Measurements from ENCODE around the gene EDN2. TPM values are rescaled to one million over a fixed set of nuclear protein-coding genes. Genes with fewer than 3 reads are reported as not detected.

EDN2 gene
- total and polyA plus RNA-seq, 2 donors (not counting 1 experiment from before 2014, with no cell fraction given): not detected

DNA sequence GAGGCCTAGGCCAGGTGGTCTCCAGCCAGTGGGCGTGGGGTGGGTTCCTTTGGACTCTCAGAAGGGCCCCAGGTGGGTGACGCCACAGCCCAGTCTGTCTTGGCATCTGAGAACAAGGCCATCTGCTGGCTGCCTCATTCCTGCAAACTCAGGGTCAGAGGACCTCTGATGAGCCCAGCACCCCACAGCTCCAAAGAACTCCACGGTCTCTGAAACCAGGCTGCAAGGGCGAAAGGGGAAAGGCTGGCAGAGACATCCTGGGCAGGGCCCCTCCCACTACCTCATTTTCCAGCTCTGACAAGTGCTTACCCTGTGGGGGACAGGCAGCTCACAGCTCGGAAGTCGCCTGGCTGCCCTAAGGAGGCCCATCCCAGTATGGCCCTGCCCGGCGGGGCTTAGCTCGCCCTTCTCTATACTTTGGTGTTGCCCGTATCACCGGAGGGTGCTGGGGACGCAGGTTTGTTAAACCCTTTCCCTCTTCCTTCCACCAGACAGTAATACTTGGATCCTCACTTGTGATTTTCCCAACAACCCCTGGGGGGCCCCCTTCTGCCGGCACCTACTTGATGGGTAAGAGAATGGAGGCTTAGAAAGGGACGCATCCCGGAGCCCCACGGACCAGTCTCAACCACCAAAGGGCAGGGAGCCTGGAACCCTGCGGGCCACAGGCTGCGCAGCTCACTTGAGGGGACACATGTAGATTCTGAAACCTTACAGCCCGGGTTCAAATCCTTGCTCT is 10.9 kb upstream of the EDN2 start:
- H3K9ac ChIP-seq (ENCODE audit: low read length): peak overlapping the region; percentile 32
- H3K9me3 ChIP-seq (ENCODE audit: control extremely low read depth in 1 of 3, control insufficient read depth in 2 of 3, insufficient read depth in 1 of 3, low read length in 2 of 3): no peaks in the 10 kb centered on the region
- ATAC-seq (ENCODE audit: low read depth) (no peak), DNase-seq (no peak)
- peak overlapping the region; percentile 46 for H2AFZ ChIP-seq (ENCODE audit: insufficient read depth, low read depth, low read length, poor library complexity, severe bottlenecking)
- no peaks in the 10 kb centered on the region for H4K20me1 ChIP-seq (ENCODE audit: control insufficient read depth, insufficient read depth, low read length, poor library complexity, severe bottlenecking)
- H3K79me2 ChIP-seq (ENCODE audit: control insufficient read depth, insufficient read depth, low read length): no peaks in the 10 kb centered on the region
- Mint-ChIP-seq H3K27me3 (peaks cover 29% of the 10 kb centered on the region), H3K27ac (no peak overlapping the region), H3K9me3 (ENCODE audit: insufficient read depth) (no peaks in the 10 kb centered on the region), H3K4me3 (peak overlapping the region; percentile 19), H3K4me1 (peaks cover 9% of the 10 kb centered on the region)
- peak overlapping the region in 1 of 5 experiments; percentile 14 for H3K4me3 ChIP-seq (ENCODE audit: control extremely low read depth in 1 of 5, extremely low read depth in 1 of 5, insufficient read depth in 1 of 5, low read depth in 2 of 5, low read length in 4 of 5)
- peaks cover 0 to 16% (median 3%) of the 10 kb centered on the region in 4 experiments for H3K27me3 ChIP-seq (replicated peaks in 1 of 4; ENCODE audit: control extremely low read depth in 1 of 4, control insufficient read depth in 3 of 4, insufficient read depth in 4 of 4, low read length in 3 of 4)
- POLR2A ChIA-PET: no interaction called here
- CTCF ChIA-PET: no interaction called here
- H3K27ac ChIP-seq (ENCODE audit: low read length in 2 of 2): no peak overlapping the region
- 58% methylated on average over 17 of the region's 19 CpGs for WGBS (ENCODE audit: insufficient coverage)
- intact Hi-C loops (cut with micrococcal nuclease): no loop called here
- peaks cover 5 to 8% of the 10 kb centered on the region in 2 donors for H3K4me1 ChIP-seq (ENCODE audit: control insufficient read depth in 2 of 2, insufficient read depth in 2 of 2, low read length in 2 of 2)
- TF ChIP-seq, protein P1, sequence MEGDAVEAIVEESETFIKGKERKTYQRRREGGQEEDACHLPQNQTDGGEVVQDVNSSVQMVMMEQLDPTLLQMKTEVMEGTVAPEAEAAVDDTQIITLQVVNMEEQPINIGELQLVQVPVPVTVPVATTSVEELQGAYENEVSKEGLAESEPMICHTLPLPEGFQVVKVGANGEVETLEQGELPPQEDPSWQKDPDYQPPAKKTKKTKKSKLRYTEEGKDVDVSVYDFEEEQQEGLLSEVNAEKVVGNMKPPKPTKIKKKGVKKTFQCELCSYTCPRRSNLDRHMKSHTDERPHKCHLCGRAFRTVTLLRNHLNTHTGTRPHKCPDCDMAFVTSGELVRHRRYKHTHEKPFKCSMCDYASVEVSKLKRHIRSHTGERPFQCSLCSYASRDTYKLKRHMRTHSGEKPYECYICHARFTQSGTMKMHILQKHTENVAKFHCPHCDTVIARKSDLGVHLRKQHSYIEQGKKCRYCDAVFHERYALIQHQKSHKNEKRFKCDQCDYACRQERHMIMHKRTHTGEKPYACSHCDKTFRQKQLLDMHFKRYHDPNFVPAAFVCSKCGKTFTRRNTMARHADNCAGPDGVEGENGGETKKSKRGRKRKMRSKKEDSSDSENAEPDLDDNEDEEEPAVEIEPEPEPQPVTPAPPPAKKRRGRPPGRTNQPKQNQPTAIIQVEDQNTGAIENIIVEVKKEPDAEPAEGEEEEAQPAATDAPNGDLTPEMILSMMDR (IDR thresholded peaks at IDR 0.05): no peak
- no peak for TF ChIP-seq EZH2 (IDR thresholded peaks at IDR 0.05; ENCODE audit: borderline replicate concordance, insufficient read depth, low read depth, low read length, poor library complexity, severe bottlenecking)
- H3K36me3 ChIP-seq (replicated peaks in 1 of 2; ENCODE audit: control extremely low read depth in 1 of 2, control insufficient read depth in 1 of 2, extremely low read depth in 1 of 2, insufficient read depth in 2 of 2, low read length in 1 of 2): no peaks in the 10 kb centered on the region
- peak overlapping the region; percentile 60 for H3K4me2 ChIP-seq (replicated peaks; ENCODE audit: low read depth, low read length, poor library complexity, severe bottlenecking)

Measured in B cell (primary cell).